A673 (cell line): ENCODE results near the gene APOL1. TPM values are rescaled to one million over a fixed set of nuclear protein-coding genes. Genes with fewer than 3 reads are reported as not detected.

ENCODE experiments used
- BruUV-seq: library from RNA; stranded (reverse); fragments of 400-500 nt; replicated peaks from 2 replicates; lab custom pipeline; 2021; lab: Mats Ljungman, UMichigan
- CTCF ChIA-PET: fragments of 300-600 bp; sonication (Branson Sonifier 250); formaldehyde crosslinking; loops from one replicate; lab custom pipeline; 2022; ENCODE audit warnings: antibody characterized with exemption; lab: Charles Lee
- POLR2A ChIA-PET: fragments of 300-600 bp; sonication (Branson Sonifier 250); formaldehyde crosslinking; loops from one replicate; lab custom pipeline; 2022; ENCODE audit warnings: antibody characterized with exemption; ENCODE audit not compliant: low non-redundant PET; lab: Charles Lee
- DNase-seq: peaks from one replicate; pipeline ENCODE4 v3.0.0-alpha.2; 2015; ENCODE audit warnings: low spot score
- H3K27ac ChIP-seq: fragments of 200-600 bp; sonication (generic); 2 replicates; pipeline ENCODE4 v1.5.1; 2016; ENCODE audit warnings: mixed run types, low read depth, mild to moderate bottlenecking, mixed read lengths, antibody characterized with exemption, low read length; ENCODE audit not compliant: poor library complexity, severe bottlenecking
- H3K27me3 ChIP-seq: fragments of 200-600 bp; sonication (generic); replicated peaks from 2 replicates; pipeline ENCODE4 v1.6.1; 2017; ENCODE audit warnings: mixed run types, low read depth, mild to moderate bottlenecking, mixed read lengths, antibody characterized with exemption, low read length; ENCODE audit not compliant: insufficient read depth, poor library complexity
- H3K36me3 ChIP-seq: fragments of 200-600 bp; sonication (generic); 2 replicates; pipeline ENCODE4 v1.6.1; 2016; ENCODE audit warnings: mixed run types, mild to moderate bottlenecking, mixed read lengths, antibody characterized with exemption, low read length; ENCODE audit not compliant: insufficient read depth, poor library complexity, severe bottlenecking
- H3K4me1 ChIP-seq: fragments of 200-600 bp; sonication (generic); 2 replicates; pipeline ENCODE4 v1.6.1; 2017; ENCODE audit warnings: mixed run types, mild to moderate bottlenecking, mixed read lengths, antibody characterized with exemption, low read length; ENCODE audit not compliant: insufficient read depth, poor library complexity, severe bottlenecking
- H3K4me3 ChIP-seq: fragments of 200-600 bp; sonication (generic); 2 replicates; pipeline ENCODE4 v1.5.1; 2016; ENCODE audit warnings: low read depth, mixed run types, mild to moderate bottlenecking, mixed read lengths, low read length; ENCODE audit not compliant: poor library complexity, severe bottlenecking
- H3K9me3 ChIP-seq: fragments of 200-600 bp; sonication (generic); 2 replicates; pipeline ENCODE4 v1.6.1; 2016; ENCODE audit warnings: mixed run types, low read depth, mild to moderate bottlenecking, mixed read lengths, antibody characterized with exemption, low read length; ENCODE audit not compliant: poor library complexity, severe bottlenecking
- CTCF ChIP-seq: fragments of 300-800, 200-600 bp; sonication (generic); conservative IDR thresholded peaks from 2 replicates; pipeline ENCODE4 v1.5.1; 2017; ENCODE audit warnings: low read depth, mild to moderate bottlenecking, antibody characterized with exemption, low read length, moderate library complexity, mixed read lengths
- EZH2 ChIP-seq: fragments of 200-600 bp; sonication (generic); IDR thresholded peaks from 2 replicates; pipeline ENCODE4 v1.6.1; 2017; ENCODE audit warnings: borderline replicate concordance, low read depth, mild to moderate bottlenecking, mixed read lengths, antibody characterized with exemption, low read length; ENCODE audit not compliant: poor library complexity, severe bottlenecking
- intact Hi-C: fragments of 100-400 bp; cut with micrococcal nuclease; formaldehyde crosslinking; loops from one replicate; pipeline ENCODE4 v1.10.0; 2022; ENCODE audit not compliant: unreplicated experiment
- total RNA-seq: library from RNA; stranded (reverse); gene quantifications from 2 replicates; pipeline ENCODE4 v1.2.3, GENCODE V29; 2021

APOL1 gene
- total RNA-seq, 1 experiment from 2014 or later, result 0.30 TPM

GRCh38 chr22:36305813-36306212 is 52.9 kb downstream of the APOL1 start:
- TF ChIP-seq EZH2, result no peak
- no peak for TF ChIP-seq CTCF
- POLR2A ChIA-PET, result no interaction called here
- Histone ChIP-seq H3K36me3 (peaks cover 76% of the 10 kb centered on the region), H3K9me3 (no peaks in the 10 kb centered on the region), H3K27ac (no peak overlapping the region), H3K4me1 (no peaks in the 10 kb centered on the region), H3K4me3 (no peak overlapping the region), H3K27me3 (no peaks in the 10 kb centered on the region)
- intact Hi-C loops, result no loop called here
- CTCF ChIA-PET, result no interaction called here
- BruUV-seq, result no TSS peak
- no peak for DNase-seq

DNA sequence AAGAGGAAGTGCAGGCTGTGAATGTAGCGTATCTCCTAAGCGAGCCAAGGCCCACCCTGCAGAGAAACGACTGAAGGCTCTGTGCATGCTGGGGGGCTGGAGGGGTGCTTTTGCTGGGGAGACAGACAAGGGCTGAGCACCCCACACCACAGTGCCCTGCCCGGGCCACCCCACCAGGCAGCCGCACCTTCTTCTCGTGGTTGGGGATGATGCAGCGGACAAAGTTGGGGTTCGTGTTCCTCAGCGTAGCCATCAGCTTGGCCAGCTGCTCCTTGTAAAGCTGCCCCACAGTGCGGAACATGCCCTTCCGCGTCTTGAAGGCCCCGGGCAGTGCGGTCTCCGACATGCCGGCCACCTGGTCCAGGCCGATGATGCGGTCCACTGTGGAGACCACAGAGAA is 53.3 kb downstream of the APOL1 start:
- ChIA-PET POLR2A (no interaction called here), CTCF (no interaction called here)
- TF ChIP-seq EZH2 (no peak), CTCF (no peak)
- Histone ChIP-seq H3K27ac (no peak overlapping the region), H3K4me3 (no peak overlapping the region), H3K36me3 (peaks cover 76% of the 10 kb centered on the region), H3K9me3 (no peaks in the 10 kb centered on the region), H3K27me3 (no peaks in the 10 kb centered on the region), H3K4me1 (no peaks in the 10 kb centered on the region)
- DNase-seq, result no peak
- no TSS peak for BruUV-seq
- intact Hi-C loops, result no loop called here

- Histone ChIP-seq H3K9me3 (no peaks in the 10 kb centered on the region), H3K27ac (no peak overlapping the region), H3K36me3 (peaks cover 79% of the 10 kb centered on the region), H3K4me3 (no peak overlapping the region), H3K4me1 (no peaks in the 10 kb centered on the region), H3K27me3 (no peaks in the 10 kb centered on the region)
- no peak for DNase-seq
- BruUV-seq, result no TSS peak
- intact Hi-C loops, result no loop called here
- ChIA-PET POLR2A (no interaction called here), CTCF (no interaction called here)
- no peak for TF ChIP-seq EZH2
- TF ChIP-seq CTCF, result no peak
Measured at GRCh38 chr22:36308880-36309279, 55.9 kb downstream of the APOL1 start.
